NCI-H1436 (cell line): ENCODE measurements around the gene CAPZA3.
"Not testable (repeated sequence)": the region's sequence is repeated elsewhere in the genome, so short reads cannot be mapped to it uniquely, and the experiment has no call there.

ENCODE experiments used
- DNase-seq: peaks from one replicate; lab custom pipeline; 2025; lab: John Stamatoyannopoulos, UW

The CAPZA3 gene

DNA sequence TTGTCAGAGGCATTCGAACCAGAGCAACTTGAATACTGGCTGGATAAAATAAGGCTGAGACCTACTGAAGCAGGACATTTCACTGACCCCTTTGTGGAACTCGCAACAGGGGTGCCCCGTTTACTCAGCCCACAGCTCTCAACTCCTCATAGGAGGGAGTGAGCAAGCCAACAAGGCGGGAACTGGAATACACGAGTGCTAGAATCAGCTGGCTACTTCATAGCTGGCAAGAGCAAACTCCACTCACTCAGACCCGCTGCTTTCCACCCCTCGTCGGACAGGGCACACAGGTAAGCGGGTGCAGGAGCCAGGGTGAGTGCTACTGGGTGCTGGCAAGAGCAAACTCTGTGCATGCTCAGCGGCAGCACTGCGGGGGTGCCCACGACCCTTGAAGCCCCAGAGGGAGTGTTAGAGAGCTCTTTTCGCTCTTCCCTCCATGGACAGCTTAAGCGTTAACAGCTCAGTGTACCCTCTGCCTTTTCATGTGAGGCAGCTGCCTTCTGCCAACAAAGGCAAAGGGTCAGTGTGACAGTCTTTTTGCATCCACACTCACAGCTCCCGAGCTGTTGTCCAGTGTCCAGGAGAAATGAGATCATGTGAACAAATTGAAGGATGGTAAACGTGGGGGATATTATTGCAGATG, 15.7 kb downstream of the CAPZA3 start:
- DNase-seq = no peak

- no peak for DNase-seq
Observed at GRCh38 chr12:18754124-18754707, 16.3 kb downstream of the CAPZA3 start.

DNA sequence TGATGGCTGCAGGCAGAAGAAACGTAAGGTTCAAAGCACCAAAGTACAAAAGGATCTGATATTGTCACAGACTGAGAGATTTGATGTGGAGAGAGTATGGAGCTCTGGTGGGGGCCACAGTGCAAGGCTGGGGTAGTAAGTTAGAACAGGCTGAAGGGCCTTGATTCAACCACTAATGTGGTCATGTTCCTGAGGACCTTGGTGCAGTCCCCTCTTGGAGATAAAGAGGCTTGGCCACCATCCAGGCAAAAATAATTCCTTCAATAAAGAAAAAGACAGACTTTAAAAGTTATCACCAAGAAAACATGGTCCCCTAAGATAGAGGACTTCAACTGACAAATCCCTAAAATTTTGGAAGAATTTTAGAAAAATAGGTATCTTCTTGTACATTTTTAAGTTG, 17.4 kb downstream of the CAPZA3 start:
- DNase-seq = no peak

DNA sequence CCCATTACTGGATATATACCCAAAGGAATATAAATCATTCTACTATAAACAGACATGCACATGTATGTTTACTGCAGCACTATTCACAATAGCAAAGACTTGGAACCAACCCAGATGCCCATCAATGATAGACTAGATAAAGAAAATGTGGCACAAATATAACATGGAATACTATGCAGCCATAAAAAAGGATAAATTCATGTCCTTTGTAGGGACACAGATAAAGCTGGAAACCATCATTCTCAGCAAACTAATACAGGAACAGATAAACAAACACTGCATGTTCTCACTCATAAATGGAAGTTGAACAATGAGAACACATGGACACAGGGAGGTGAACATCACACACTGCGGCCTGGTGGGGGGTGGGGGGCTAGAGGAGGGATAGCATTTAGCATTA, 28.6 kb downstream of the CAPZA3 start:
- not testable (repeated sequence) for DNase-seq

- no peak for DNase-seq
Observed at GRCh38 chr12:18782827-18783226, 44.9 kb downstream of the CAPZA3 start.

- DNase-seq = not testable (repeated sequence)
Observed at GRCh38 chr12:18785465-18785864, 47.5 kb downstream of the CAPZA3 start.
